Fibroblast of lung (primary cell): ENCODE data around the gene KCNN3. TPM values are rescaled to one million over a fixed set of nuclear protein-coding genes. Genes with fewer than 3 reads are reported as not detected.

Source experiments
- DNase-seq, 2 donors: peaks; one replicate each; pipeline versions ENCODE4 v3.0.0 to v3.0.0-alpha.2; 2010; ENCODE audit warnings: low read depth in 2 of 2
- H2AFZ ChIP-seq: 2 replicates; pipeline ENCODE4 v1.5.1; 2012; ENCODE audit warnings: low read length, control low read depth, inconsistent platforms
- H3K27ac ChIP-seq: 2 replicates; pipeline ENCODE4 v1.5.1; 2011; ENCODE audit warnings: low read length, control low read depth; ENCODE audit not compliant: insufficient read depth
- H3K27me3 ChIP-seq: 2 replicates; pipeline ENCODE4 v1.5.1; 2011; ENCODE audit warnings: mild to moderate bottlenecking, low read length; ENCODE audit not compliant: control insufficient read depth, insufficient read depth
- H3K36me3 ChIP-seq: 2 replicates; pipeline ENCODE4 v1.5.1; 2011; ENCODE audit warnings: low read length; ENCODE audit not compliant: control insufficient read depth, insufficient read depth
- H3K4me1 ChIP-seq: 2 replicates; pipeline ENCODE4 v1.5.1; 2011; ENCODE audit warnings: low read length; ENCODE audit not compliant: control insufficient read depth, insufficient read depth; ENCODE audit errors: extremely low read depth
- H3K4me2 ChIP-seq: 2 replicates; pipeline ENCODE4 v1.5.1; 2011; ENCODE audit warnings: low read length, control low read depth; ENCODE audit not compliant: insufficient read depth; ENCODE audit errors: extremely low read depth
- H3K4me3 ChIP-seq, 4 experiments: fragments of 200-600 bp in 1 of 4; sonication (generic) in 1 of 4; replicated peaks in 1 of 4; 2 replicates each; pipeline ENCODE4 v1.5.1; 2011 to 2016; ENCODE audit warnings: low read length in 4 of 4, low read depth in 3 of 4, mild to moderate bottlenecking in 3 of 4, control low read depth in 2 of 4, inconsistent platforms in 1 of 4, mixed read lengths in 1 of 4; ENCODE audit not compliant: insufficient read depth in 1 of 4; ENCODE audit errors: control extremely low read depth in 1 of 4
- H3K79me2 ChIP-seq: 2 replicates; pipeline ENCODE4 v1.5.1; 2012; ENCODE audit warnings: mild to moderate bottlenecking, low read length, inconsistent platforms; ENCODE audit not compliant: control insufficient read depth, insufficient read depth
- H3K9ac ChIP-seq: 2 replicates; pipeline ENCODE4 v1.5.1; 2011; ENCODE audit warnings: mild to moderate bottlenecking, low read length, control low read depth; ENCODE audit not compliant: insufficient read depth
- H3K9me3 ChIP-seq: 2 replicates; pipeline ENCODE4 v1.5.1; 2012; ENCODE audit warnings: low read depth, low read length; ENCODE audit not compliant: control insufficient read depth, insufficient read depth
- H4K20me1 ChIP-seq: 2 replicates; pipeline ENCODE4 v1.5.1; 2011; ENCODE audit warnings: low read length; ENCODE audit not compliant: control insufficient read depth, insufficient read depth; ENCODE audit errors: extremely low read depth
- CTCF ChIP-seq, 2 donors: IDR thresholded peaks in 1 of 2; conservative IDR thresholded peaks in 1 of 2; 1 replicate in 1 of 2; 2 replicates in 1 of 2; pipeline ENCODE4 v1.5.1; 2011 to 2012; ENCODE audit warnings: low read length in 2 of 2, control low read depth in 1 of 2, inconsistent platforms in 1 of 2, low read depth in 1 of 2, mild to moderate bottlenecking in 1 of 2
- EZH2 ChIP-seq: IDR thresholded peaks from 2 replicates; pipeline ENCODE4 v1.5.1; 2012; ENCODE audit warnings: low read length, control low read depth, mild to moderate bottlenecking; ENCODE audit errors: missing control alignments
- polyA plus RNA-seq, 2 donors: library from polyadenylated mRNA; depleted of rRNA in 1 of 2; stranded (reverse) in 1 of 2; unstranded in 1 of 2; fragments of >200 nt; gene quantifications; 2 replicates each; pipeline ENCODE4 v1.2.1, GENCODE V29; 2011 to 2012; ENCODE audit warnings: missing spikeins in 1 of 2
- total RNA-seq: library from RNA; depleted of rRNA; stranded (reverse); fragments of >200 nt; gene quantifications from 2 replicates; pipeline ENCODE4 v1.2.1, GENCODE V29; 2014

Gene KCNN3
- total and polyA plus RNA-seq, 2 donors (not counting 1 experiment from before 2014, with no cell fraction given) = not detected

- Histone ChIP-seq H3K4me3 (no peak overlapping the region), H3K9me3 (no peaks in the 10 kb centered on the region), H3K27ac (no peak overlapping the region), H4K20me1 (no peaks in the 10 kb centered on the region), H3K36me3 (no peaks in the 10 kb centered on the region), H3K27me3 (peaks cover 16% of the 10 kb centered on the region), H2AFZ (no peak overlapping the region), H3K9ac (no peak overlapping the region), H3K4me1 (no peaks in the 10 kb centered on the region), H3K79me2 (no peaks in the 10 kb centered on the region), H3K4me2 (no peak overlapping the region)
- no peak for TF ChIP-seq EZH2
- no peak for TF ChIP-seq CTCF (conservative IDR thresholded peaks at IDR 0.05 in 1 of 2, IDR thresholded peaks at IDR 0.05 in 1 of 2; ENCODE audit: low read depth in 1 of 2, low read length in 2 of 2)
- no peak for DNase-seq
Measured at GRCh38 chr1:154816937-154817336, 53.1 kb downstream of the KCNN3 start.

GRCh38 chr1:154816369-154816768 is 53.7 kb downstream of the KCNN3 start:
- no peak overlapping the region for H2AFZ ChIP-seq
- no peaks in the 10 kb centered on the region for H4K20me1 ChIP-seq
- no peaks in the 10 kb centered on the region for H3K79me2 ChIP-seq
- no peak for DNase-seq
- no peak overlapping the region for H3K4me3 ChIP-seq
- H3K4me1 ChIP-seq = no peaks in the 10 kb centered on the region
- H3K27me3 ChIP-seq = peaks cover 18% of the 10 kb centered on the region
- no peaks in the 10 kb centered on the region for H3K36me3 ChIP-seq
- no peak overlapping the region for H3K27ac ChIP-seq
- TF ChIP-seq CTCF (conservative IDR thresholded peaks at IDR 0.05 in 1 of 2, IDR thresholded peaks at IDR 0.05 in 1 of 2; ENCODE audit: low read depth in 1 of 2, low read length in 2 of 2) = no peak
- no peak for TF ChIP-seq EZH2
- no peak overlapping the region for H3K9ac ChIP-seq
- no peaks in the 10 kb centered on the region for H3K9me3 ChIP-seq
- no peak overlapping the region for H3K4me2 ChIP-seq

GRCh38 chr1:154813846-154814505 is 56.1 kb downstream of the KCNN3 start:
- H3K27ac ChIP-seq = no peak overlapping the region
- no peak overlapping the region for H2AFZ ChIP-seq
- H3K4me1 ChIP-seq = no peaks in the 10 kb centered on the region
- no peak overlapping the region for H3K9ac ChIP-seq
- H4K20me1 ChIP-seq = no peaks in the 10 kb centered on the region
- peaks cover 18% of the 10 kb centered on the region for H3K27me3 ChIP-seq
- no peaks in the 10 kb centered on the region for H3K36me3 ChIP-seq
- H3K79me2 ChIP-seq = no peaks in the 10 kb centered on the region
- no peaks in the 10 kb centered on the region for H3K9me3 ChIP-seq
- no peak for TF ChIP-seq CTCF (conservative IDR thresholded peaks at IDR 0.05 in 1 of 2, IDR thresholded peaks at IDR 0.05 in 1 of 2; ENCODE audit: low read depth in 1 of 2, low read length in 2 of 2)
- TF ChIP-seq EZH2 = no peak
- DNase-seq = no peak
- H3K4me3 ChIP-seq = no peak overlapping the region
- H3K4me2 ChIP-seq = no peak overlapping the region
